Thoracic aorta (tissue), 2 donors: ENCODE results near the gene GPD1. TPM values are rescaled to one million over a fixed set of nuclear protein-coding genes. Genes with fewer than 3 reads are reported as not detected.

ENCODE experiments used
- ATAC-seq: fragments of 150-250 bp; one replicate; pipeline ENCODE4 v1.8.0; 2017; ENCODE audit warnings: low read depth; ENCODE audit not compliant: insufficient number of reproducible peaks, low FRiP score
- DNase-seq: peaks from one replicate; pipeline ENCODE4 v3.0.0-alpha.2; 2020; ENCODE audit warnings: low spot score
- H3K27ac ChIP-seq, 2 donors: fragments of 200-600 bp; sonication (generic); 1 replicate in 1 of 2; 2 replicates in 1 of 2; pipeline ENCODE4 v1.5.1; 2016; ENCODE audit warnings: mild to moderate bottlenecking in 2 of 2, moderate library complexity in 2 of 2
- H3K27me3 ChIP-seq: fragments of 200-600 bp; sonication (generic); replicated peaks from 2 replicates; pipeline ENCODE4 v1.6.0; 2016; ENCODE audit warnings: mild to moderate bottlenecking; ENCODE audit not compliant: insufficient read depth
- H3K36me3 ChIP-seq: fragments of 200-600 bp; sonication (generic); one replicate; pipeline ENCODE4 v1.5.1; 2016
- H3K4me1 ChIP-seq, 2 donors: fragments of 200-600 bp; sonication (generic); 1 replicate in 1 of 2; 2 replicates in 1 of 2; pipeline versions ENCODE4 v1.5.1 to v1.6.0; 2016; ENCODE audit warnings: low read depth in 2 of 2, mild to moderate bottlenecking in 1 of 2; ENCODE audit not compliant: control insufficient read depth in 1 of 2
- H3K4me3 ChIP-seq: fragments of 200-600 bp; sonication (generic); 2 replicates; pipeline ENCODE4 v1.5.1; 2016; ENCODE audit warnings: mild to moderate bottlenecking
- H3K9me3 ChIP-seq: fragments of 200-600 bp; sonication (generic); 2 replicates; pipeline ENCODE4 v1.5.1; 2016
- CTCF ChIP-seq: fragments of 200-600 bp; sonication (generic); IDR thresholded peaks from one replicate; pipeline ENCODE4 v1.5.1; 2019; ENCODE audit warnings: antibody characterized with exemption
- total RNA-seq, 2 donors: library from RNA; depleted of rRNA; stranded (reverse); fragments of >200 nt; gene quantifications; one replicate each; pipeline versions ENCODE4 v1.1.0 to v1.2.3, GENCODE V29; 2016

Gene GPD1
- total RNA-seq, 2 donors from 2014 or later: 4.2 to 5.0 TPM

- H3K27ac ChIP-seq: no peak overlapping the region
- H3K27me3 ChIP-seq: no peaks in the 10 kb centered on the region
- peaks cover 58% of the 10 kb centered on the region for H3K36me3 ChIP-seq
- no peaks in the 10 kb centered on the region for H3K9me3 ChIP-seq
- DNase-seq (no peak), ATAC-seq (no peak)
- TF ChIP-seq CTCF: no peak
- H3K4me3 ChIP-seq: no peak overlapping the region
- H3K4me1 ChIP-seq: peaks cover 0 to 28% of the 10 kb centered on the region in 2 donors
Observed at GRCh38 chr12:50089730-50090129, 14.1 kb upstream of the GPD1 start.

- DNase-seq: no peak
- H3K4me3 ChIP-seq: no peak overlapping the region
- no peak overlapping the region for H3K27ac ChIP-seq
- H3K9me3 ChIP-seq: no peaks in the 10 kb centered on the region
- ATAC-seq: no peak
- no peaks in the 10 kb centered on the region for H3K27me3 ChIP-seq
- H3K36me3 ChIP-seq: peaks cover 65% of the 10 kb centered on the region
- peaks cover 0 to 28% of the 10 kb centered on the region in 2 donors for H3K4me1 ChIP-seq
- TF ChIP-seq CTCF: no peak
Observed at GRCh38 chr12:50090391-50090790, 13.4 kb upstream of the GPD1 start.

GRCh38 chr12:50097952-50098351 is 5.9 kb upstream of the GPD1 start:
- no peaks in the 10 kb centered on the region for H3K4me1 ChIP-seq
- peaks cover 63% of the 10 kb centered on the region for H3K36me3 ChIP-seq
- DNase-seq: no peak
- no peak for TF ChIP-seq CTCF
- H3K27ac ChIP-seq: no peak overlapping the region
- ATAC-seq: no peak
- no peaks in the 10 kb centered on the region for H3K9me3 ChIP-seq
- no peak overlapping the region for H3K4me3 ChIP-seq
- no peaks in the 10 kb centered on the region for H3K27me3 ChIP-seq

- no peak overlapping the region for H3K4me3 ChIP-seq
- peaks cover 50% of the 10 kb centered on the region for H3K36me3 ChIP-seq
- no peak for TF ChIP-seq CTCF
- H3K27ac ChIP-seq: no peak overlapping the region
- no peaks in the 10 kb centered on the region for H3K27me3 ChIP-seq
- DNase-seq: no peak
- H3K9me3 ChIP-seq: no peaks in the 10 kb centered on the region
- ATAC-seq: no peak
- H3K4me1 ChIP-seq: peaks cover 8 to 13% of the 10 kb centered on the region in 2 donors
Observed at GRCh38 chr12:50099302-50100008, 4.4 kb upstream of the GPD1 start.

GRCh38 chr12:50100561-50100960 is 3.2 kb upstream of the GPD1 start:
- H3K4me3 ChIP-seq: no peak overlapping the region
- no peak for DNase-seq
- peaks cover 39% of the 10 kb centered on the region for H3K36me3 ChIP-seq
- peaks cover 8 to 16% of the 10 kb centered on the region in 2 donors for H3K4me1 ChIP-seq
- no peak for ATAC-seq
- H3K27ac ChIP-seq: no peak overlapping the region
- H3K27me3 ChIP-seq: no peaks in the 10 kb centered on the region
- no peaks in the 10 kb centered on the region for H3K9me3 ChIP-seq
- TF ChIP-seq CTCF: no peak
